Right ventricle myocardium superior (tissue), 1 donor: Measurements from ENCODE around the gene CYP1A2. TPM values are rescaled to one million over a fixed set of nuclear protein-coding genes. Genes with fewer than 3 reads are reported as not detected.
"Not testable (repeated sequence)": the region's sequence is repeated elsewhere in the genome, so short reads cannot be mapped to it uniquely, and the experiment has no call there.

ENCODE experiments used
- ATAC-seq: fragments of 200-7000 bp; cut with Tn5 transposase; one replicate; pipeline ENCODE4 v1.9.1; 2020; ENCODE audit warnings: mild to moderate bottlenecking; ENCODE audit not compliant: poor library complexity
- DNase-seq: peaks from one replicate; pipeline ENCODE4 v3.0.0-alpha.2; 2020
- intact Hi-C: fragments of 100-400 bp; cut with DNase I; formaldehyde crosslinking; loops from one replicate; pipeline ENCODE4 v1.11.2; 2022
- long read RNA-seq: library from polyadenylated mRNA; unstranded; transcript quantifications from one replicate; pipeline ENCODE4 v2.0.0, GENCODE V29; 2021
- total RNA-seq: library from RNA; stranded (reverse); fragmentation: NEBNext Ultra II Directional; extraction: Animal tissue kit (Norgen Biotek cat#: 25700); gene quantifications from one replicate; pipeline ENCODE4 v1.2.1, GENCODE V29; 2021
- donor health status: DM: no; HTN: yes; CAD: no; lungs with severe emphysema.

CYP1A2 gene, protein sequence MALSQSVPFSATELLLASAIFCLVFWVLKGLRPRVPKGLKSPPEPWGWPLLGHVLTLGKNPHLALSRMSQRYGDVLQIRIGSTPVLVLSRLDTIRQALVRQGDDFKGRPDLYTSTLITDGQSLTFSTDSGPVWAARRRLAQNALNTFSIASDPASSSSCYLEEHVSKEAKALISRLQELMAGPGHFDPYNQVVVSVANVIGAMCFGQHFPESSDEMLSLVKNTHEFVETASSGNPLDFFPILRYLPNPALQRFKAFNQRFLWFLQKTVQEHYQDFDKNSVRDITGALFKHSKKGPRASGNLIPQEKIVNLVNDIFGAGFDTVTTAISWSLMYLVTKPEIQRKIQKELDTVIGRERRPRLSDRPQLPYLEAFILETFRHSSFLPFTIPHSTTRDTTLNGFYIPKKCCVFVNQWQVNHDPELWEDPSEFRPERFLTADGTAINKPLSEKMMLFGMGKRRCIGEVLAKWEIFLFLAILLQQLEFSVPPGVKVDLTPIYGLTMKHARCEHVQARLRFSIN
- total RNA-seq = not detected
- long read RNA-seq = 0 reads

DNA sequence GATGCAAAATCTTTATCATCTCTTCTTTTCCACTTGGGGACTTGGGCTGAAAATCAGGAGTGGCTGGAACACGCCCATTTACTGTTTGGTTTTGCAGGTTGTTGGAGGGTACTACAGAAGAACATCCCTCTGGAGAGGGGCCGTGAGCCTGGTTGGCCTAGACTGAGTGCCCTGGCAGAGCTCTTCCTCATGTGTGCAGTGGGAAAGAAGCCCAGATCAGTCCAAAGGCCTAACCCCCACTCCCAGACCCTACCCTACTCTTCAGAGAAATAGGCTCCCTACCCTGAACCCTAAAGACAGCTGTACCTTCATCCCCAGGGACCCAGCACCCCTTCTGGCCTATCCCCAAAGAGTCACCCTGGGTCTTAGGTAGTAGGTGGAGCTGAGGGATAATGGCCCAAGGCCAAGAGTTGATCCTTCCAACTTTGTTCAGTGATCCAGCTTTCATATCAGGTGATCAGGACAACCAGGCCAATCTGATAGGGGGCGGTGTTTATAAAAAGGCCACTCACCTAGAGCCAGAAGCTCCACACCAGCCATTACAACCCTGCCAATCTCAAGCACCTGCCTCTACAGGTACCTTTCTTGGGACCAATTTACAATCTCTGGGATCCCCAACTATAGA, at the start of gene CYP1A2:
CYP1A2 (plus strand) TSS at position 524 of the 625 bp plus-strand sequence. CDS start 894 bp downstream, outside the sequence.
- DNase-seq (no peak), ATAC-seq (no peak)
- intact Hi-C loops = no loop called here

DNA sequence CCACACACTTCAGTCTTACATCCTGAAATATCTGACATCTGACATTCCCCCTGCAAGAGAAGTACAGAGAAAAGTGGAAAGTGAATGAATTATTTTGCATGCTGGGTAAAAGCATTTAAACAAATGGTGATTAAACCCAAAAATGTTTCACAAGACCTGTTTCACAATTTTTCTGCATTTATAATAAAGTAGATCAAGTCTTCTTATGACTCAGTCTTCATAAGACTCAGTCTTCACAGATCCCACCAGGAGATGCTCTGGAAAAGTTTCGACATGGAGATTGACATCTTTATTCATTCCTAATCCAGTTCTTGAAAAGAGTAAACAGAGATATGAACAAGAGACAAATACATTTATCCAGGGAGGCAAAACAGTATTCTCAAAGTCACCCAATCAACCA, 39.6 kb upstream of the CYP1A2 start:
- DNase-seq = no peak
- ATAC-seq = no peak
- intact Hi-C loops = no loop called here

DNA sequence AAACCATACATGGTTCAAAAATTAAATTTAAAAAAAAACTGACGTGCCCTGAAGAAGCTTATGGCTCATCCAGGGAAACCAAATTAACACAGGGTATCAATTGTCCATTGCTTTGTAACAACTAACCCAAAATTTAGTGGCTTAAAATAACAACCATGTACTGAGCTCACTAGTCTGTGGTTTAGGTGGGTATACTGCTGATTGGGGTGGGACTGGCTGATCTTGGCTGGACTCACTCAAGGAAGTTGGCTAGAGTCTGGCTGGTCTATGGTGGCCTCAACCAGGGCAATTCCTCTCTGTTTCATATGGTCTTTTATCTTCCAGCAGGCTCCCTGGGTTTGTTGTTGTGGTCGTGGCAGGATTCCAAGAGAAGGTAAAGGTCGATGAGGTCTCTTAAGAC, 38.8 kb upstream of the CYP1A2 start:
- DNase-seq (no peak), ATAC-seq (no peak)
- intact Hi-C loops = no loop called here

DNA sequence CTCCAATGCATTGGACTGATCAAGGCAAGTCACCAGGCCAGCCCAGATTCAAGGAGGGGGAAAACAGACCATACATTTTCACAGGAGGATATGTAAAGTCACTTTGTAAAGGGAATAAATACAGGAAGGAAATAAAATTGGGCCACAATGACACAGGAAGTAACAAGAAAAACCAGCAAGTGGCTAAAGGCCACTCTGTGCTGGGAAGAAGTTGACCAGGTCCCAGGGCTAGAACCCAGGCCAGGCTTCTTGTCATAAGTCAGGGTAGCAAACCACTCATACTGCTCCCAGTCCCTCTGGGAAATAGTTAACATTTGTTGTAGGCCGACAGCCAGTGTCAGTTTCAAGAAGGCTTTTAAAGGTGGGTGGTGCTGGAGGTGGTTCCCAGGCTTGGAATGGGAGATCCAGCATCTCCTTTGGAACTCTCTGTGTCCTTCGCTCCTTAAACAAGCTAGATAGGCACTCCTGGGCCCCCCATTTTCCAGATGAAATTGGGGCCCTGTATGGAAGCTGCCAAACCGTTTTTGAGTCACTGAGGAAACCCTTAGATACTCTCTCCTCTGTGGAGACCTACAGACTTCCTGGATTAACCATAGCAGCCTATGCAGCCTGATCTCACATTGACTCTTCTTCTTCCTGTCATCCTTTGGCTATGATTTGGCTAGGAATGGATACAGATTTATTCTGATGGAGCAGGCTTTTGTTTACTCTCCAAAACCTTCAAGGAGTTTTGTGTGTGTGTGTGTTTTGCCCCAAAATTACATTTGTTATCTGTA, 38.1 kb upstream of the CYP1A2 start:
- DNase-seq = no peak
- no peak for ATAC-seq
- intact Hi-C loops = no loop called here

DNA sequence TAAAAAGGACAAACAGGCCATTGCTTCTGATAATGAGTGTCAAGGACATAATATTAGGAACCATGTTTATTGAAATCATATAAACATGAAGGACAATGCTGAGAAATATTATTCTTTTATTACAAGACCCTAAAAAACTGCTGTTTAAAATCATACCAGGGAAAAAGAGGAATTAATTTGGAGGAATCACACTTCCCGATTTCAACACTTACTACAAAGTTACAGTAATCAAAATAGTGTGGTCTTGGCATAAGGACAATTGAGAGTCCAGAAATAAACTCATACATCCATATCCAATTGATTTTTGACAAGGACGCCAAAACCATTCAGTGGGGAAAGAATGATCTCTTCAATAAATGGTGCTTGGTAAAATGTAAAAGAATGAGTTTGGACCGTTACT, 36.3 kb upstream of the CYP1A2 start:
- intact Hi-C loops = no loop called here
- DNase-seq = no peak
- no peak for ATAC-seq

DNA sequence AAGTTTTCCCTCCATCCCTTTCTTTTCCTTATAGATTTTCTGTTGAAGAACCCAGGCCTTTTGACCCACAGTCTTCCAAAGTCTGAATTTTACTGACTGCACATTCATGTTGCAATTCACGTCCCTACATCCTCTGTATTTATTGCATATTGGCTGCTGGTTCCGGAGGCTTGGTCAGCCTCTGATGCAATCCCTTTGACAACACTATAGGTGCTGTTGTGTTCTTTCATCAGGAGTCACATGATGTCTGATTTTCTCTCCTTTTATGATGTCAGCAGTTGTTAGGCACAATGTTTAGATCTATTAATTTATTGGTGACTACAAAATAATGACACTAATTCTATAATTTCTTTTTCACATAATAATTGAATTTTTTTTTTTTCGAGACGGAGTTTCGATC, 32.0 kb upstream of the CYP1A2 start:
- DNase-seq = no peak
- intact Hi-C loops = no loop called here
- ATAC-seq = no peak

DNA sequence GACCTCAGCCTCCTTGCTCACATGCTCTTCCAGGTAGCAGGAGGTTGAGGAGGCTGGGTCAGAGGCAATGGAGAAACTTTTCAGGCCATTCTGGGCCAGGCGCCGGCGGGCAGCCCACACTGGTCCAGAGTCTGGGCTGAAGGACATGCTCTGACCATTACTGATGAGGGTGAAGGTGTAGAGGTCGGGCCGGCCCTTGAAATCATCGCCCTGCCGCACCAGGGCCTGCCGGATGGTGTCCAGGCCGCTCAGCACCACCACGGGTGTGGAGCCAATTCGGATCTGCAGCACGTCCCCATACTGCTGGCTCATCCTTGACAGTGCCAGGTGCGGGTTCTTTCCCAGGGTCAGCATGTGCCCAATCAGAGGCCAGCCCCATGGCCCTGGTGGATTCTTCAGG, 26.1 kb upstream of the CYP1A2 start:
- intact Hi-C loops = no loop called here
- no peak for ATAC-seq
- no peak for DNase-seq

DNA sequence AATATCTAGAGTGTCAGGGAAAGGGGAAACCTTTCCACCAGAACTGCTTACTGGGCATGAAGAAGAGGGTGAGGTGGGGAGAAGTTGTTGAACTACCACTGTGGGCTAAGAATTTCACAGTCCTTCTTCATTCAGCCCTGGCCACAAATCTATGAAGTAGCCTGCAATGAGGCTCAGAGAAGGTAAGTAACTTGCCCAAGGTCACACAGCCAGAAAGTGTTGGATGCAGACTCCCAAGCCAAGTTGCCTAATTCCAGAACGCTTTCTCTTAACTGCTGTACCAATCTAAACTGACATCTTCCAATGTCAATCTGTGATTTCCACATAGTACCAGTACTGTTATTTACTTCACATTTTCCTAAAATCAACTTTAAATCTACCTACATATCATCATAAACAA, 25.5 kb upstream of the CYP1A2 start:
- intact Hi-C loops = no loop called here
- ATAC-seq (no peak), DNase-seq (no peak)

DNA sequence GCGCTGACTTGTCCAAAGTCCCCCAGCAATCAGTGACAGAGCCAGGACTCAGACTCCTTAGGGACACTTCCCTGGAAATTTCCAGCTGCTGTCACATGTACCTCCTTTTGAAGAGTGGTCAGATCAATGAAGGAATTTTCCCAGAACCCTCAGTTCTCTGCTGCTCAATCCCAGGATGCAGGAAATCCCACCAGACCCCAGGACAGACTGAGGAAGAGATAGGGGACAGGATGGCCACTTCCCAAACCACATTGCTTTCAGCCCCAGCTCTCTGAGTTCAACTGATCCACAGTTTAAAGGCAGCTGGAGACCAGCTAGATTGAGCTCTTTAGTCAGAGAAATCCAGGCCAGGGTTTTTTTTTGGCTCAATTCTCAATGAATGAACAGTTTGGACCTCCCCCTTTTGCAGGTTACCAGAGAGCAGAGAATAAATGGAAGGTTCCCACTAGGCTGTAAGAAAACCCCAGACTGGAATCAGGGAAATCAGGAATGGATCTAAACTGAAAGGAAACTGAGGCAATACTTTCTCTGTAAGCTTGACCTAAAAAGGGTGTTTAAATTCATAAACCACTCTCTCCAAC, 24.8 kb upstream of the CYP1A2 start:
- intact Hi-C loops = no loop called here
- ATAC-seq = peak; percentile 22
- DNase-seq = no peak

DNA sequence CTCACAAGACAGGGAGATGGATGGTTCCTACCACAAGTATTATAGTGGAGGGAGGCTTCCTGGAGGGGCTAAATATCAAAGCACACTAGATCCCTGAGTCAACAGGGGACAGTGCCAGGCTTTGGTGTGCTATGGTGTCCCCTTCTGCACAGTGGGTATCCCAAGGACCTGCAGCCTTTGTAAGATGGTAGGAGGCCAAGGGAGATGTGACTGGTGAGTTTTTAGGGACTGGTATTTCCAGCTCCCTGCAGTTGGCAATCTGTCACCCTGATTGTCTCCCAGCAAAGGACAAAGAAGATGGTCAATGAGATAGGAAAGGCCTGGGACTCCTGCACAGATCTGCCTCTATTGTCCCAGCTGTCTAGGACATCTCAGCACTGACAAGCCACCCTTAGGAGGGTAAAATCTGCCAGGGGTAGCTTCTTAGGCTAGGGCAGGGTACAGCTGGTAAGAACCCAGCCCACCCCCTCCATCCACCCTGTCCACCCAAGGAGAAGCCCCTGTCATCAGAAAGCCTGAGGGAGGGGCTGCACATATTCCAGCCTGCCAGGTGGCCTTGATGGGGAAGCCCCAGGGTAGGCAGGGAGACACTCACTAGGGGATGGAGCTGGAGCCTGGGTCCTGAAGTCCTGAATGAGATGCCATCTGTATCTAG, 23.9 kb upstream of the CYP1A2 start:
- intact Hi-C loops = no loop called here
- ATAC-seq = no peak

DNA sequence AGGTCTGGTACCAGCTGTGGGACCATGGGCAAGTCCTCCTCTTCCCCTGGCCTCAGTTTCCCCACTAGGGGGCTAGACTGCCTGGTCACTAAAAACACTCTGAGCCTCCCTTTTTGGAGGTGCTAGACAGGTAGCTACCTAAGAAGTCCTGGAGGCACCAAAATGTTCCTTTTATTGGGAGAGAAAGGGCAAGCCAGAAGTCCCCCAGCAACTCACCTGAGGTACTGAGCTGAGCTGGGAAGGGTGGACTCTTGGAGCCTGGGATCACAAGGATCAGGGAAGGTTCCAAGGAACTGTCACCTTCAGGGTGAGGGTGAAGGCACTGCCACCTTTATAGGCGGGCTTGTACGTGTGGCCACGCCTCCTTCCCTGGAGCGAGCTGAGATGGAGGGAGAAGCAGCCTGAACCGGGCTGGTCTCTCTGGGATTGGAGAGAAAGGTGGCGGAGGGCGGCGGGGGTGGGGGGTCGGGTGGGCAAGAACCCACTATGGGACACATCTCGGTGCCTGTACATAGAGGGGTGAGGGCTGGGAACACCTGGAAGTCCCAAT, 23.3 kb upstream of the CYP1A2 start, which contains the start of gene CYP1A1:
CYP1A1 (minus strand) TSS at position 304 of the 550 bp plus-strand sequence. CDS start 2,431 bp downstream, outside the sequence.
- DNase-seq (peak; percentile 52), ATAC-seq (peak; percentile 68)
- intact Hi-C loops = no loop called here

More for the DNA sequence above, 23.9 kb upstream of the CYP1A2 start:
- DNase-seq = no peak

DNA sequence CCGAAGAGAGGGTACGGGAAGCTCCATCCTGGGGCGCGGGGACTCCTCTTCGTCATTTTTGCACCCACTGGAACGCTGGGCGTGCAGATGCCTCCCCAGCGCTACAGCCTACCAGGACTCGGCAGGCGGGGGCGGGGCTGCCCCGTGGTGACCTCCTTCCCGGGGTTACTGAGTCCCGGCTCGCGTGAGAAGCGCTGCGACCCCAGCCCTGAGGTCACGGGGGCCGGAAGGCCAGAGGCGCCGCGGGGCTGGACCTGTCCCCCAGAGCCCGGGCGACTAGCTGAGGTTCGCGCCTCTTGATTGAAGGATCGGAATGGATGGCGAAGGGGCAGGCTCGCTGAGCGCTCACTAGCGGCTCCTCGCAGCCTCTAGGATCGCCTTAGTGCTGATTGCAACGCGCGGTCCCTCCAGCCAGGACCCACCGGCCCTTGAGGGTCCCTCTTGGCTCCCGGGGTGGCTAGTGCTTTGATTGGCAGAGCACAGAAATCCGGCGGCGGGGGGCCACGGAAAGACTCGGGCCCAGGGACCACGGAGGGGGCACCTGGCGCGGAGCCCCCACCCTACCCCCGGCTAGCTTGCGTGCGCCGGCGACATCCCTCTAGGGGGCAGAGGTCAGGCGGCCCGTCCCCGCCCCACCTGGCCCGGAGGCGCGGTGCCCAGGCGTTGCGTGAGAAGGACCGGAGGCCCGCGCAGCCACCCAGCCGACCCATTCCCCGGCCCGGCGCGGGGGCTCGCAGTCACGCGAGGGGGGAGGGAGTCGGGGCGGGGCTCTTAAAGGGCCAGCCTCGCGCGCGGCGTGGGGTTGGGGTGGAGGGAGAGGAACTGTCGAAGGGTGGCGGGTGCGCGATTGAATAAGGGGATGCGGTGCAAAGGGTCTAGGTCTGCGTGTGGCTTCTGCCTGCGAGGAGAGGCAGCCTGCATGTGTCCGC, 22.5 kb upstream of the CYP1A2 start:
- peak; percentile 71 for DNase-seq
- ATAC-seq = peak; percentile 77
- intact Hi-C loops = no loop called here

DNA sequence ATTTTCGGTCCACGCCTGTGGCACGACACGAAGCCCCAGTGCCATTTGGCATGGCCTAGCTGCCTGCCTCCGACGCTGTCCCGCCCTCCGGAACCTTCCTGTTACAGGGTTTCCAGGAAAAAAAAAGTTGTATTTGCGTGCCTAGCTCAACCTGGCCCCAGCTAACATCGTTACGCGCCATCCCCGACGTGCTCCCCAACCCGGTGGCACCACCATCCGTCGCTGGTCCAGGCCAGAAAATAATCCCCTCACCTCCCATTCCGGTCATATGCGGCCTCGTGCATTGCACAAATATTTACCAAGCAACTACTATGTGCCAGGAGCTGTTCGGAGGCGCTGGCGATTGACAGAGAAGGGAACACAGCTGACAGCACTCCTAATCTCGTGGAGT, 21.9 kb upstream of the CYP1A2 start:
- intact Hi-C loops = no loop called here
- ATAC-seq = no peak
- DNase-seq = no peak

DNA sequence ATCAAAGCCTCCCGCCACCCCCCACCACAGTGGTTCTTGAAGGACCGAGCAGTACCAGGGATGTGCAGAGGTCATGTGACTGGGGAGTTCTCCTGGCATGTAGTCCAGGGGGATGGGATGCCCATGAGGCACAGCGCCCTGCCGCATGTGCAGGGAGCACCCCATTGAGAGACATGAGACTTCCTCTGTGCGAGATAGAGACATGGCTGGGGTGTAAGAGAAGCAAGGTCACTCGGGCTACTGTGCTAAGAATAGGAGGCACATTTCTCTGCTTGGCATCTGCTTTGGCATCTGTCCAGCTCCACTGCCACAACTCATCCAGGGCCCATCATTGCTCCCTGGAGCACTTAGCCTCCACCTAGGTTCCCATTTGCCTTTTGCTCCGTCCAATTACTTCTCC, 20.9 kb upstream of the CYP1A2 start:
- intact Hi-C loops = no loop called here
- ATAC-seq (peak; percentile 81), DNase-seq (peak; percentile 56)

DNA sequence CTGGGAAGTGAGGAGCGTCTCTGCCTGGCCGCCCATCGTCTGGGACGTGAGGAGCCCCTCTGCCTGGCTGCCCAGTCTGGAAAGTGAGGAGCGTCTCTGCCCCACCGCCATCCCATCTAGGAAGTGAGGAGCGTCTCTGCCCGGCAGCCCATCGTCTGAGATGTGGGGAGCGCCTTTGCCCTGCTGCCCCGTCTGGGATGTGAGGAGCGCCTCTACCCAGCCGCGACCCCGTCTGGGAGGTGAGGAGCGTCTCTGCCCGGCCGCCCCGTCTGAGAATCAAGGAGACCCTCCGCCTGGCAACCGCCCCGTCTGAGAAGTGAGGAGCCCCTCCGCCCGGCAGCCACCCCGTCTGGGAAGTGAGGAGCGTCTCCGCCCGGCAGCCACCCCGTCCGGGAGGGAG, 19.9 kb upstream of the CYP1A2 start:
- DNase-seq, ATAC-seq, intact Hi-C loops: not testable (repeated sequence)

DNA sequence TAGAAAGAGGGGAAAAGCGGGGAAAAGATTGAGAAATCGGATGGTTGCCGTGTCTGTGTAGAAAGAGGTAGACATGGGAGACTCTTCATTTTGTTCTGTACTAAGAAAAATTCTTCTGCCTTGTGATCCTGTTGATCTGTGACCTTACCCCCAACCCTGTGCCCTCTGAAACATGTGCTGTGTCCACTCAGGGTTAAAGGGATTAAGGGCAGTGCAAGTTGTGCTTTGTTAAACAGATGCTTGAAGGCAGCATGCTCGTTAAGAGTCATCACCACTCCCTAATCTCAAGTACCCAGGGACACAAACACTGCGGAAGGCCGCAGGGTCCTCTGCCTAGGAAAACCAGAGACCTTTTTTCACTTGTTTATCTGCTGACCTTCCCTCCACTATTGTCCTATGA, 19.3 kb upstream of the CYP1A2 start:
- ATAC-seq, intact Hi-C loops, DNase-seq: not testable (repeated sequence)
